ENCODE measurements around the gene PHYHIPL.
"Not testable (repeated sequence)": the region's sequence is repeated elsewhere in the genome, so short reads cannot be mapped to it uniquely, and the experiment has no call there.

The PHYHIPL gene

GRCh38 chr10:59206204-59206720 is 29.8 kb downstream of the PHYHIPL start:
- no peak for DNase-seq

- DNase-seq = no peak
These were observed 35.9 kb downstream of the PHYHIPL start for GRCh38 chr10:59212301-59212798.

GRCh38 chr10:59214160-59214559 is 37.7 kb downstream of the PHYHIPL start:
- no peak for DNase-seq

- no peak for DNase-seq
These were observed 39.9 kb downstream of the PHYHIPL start for GRCh38 chr10:59216178-59216869.

- no peak for DNase-seq
These were observed 46.3 kb downstream of the PHYHIPL start for GRCh38 chr10:59222788-59223187.

GRCh38 chr10:59223597-59223996 is 47.2 kb downstream of the PHYHIPL start:
- DNase-seq = not testable (repeated sequence)

- DNase-seq = no peak
These were observed 48.8 kb downstream of the PHYHIPL start for GRCh38 chr10:59225211-59225610.

GRCh38 chr10:59227136-59227673 is 50.8 kb downstream of the PHYHIPL start:
- no peak for DNase-seq

GRCh38 chr10:59229441-59229840 is 53.0 kb downstream of the PHYHIPL start:
- no peak for DNase-seq

GRCh38 chr10:59234194-59234593 is 57.8 kb downstream of the PHYHIPL start:
- DNase-seq = no peak

- DNase-seq = peak in 1 of 2 experiments; percentile 18
These were observed 58.5 kb downstream of the PHYHIPL start for GRCh38 chr10:59234816-59235429.

GRCh38 chr10:59236064-59236697 is 59.7 kb downstream of the PHYHIPL start:
- DNase-seq = no peak

GRCh38 chr10:59237775-59238174 is 61.3 kb downstream of the PHYHIPL start:
- no peak for DNase-seq

GRCh38 chr10:59239108-59239507 is 62.7 kb downstream of the PHYHIPL start:
- not testable (repeated sequence) for DNase-seq

- peak in 1 of 2 experiments; percentile 19 for DNase-seq
These were observed 64.2 kb downstream of the PHYHIPL start for GRCh38 chr10:59240582-59241183.

GRCh38 chr10:59242057-59242456 is 65.6 kb downstream of the PHYHIPL start:
- DNase-seq = no peak

GRCh38 chr10:59242991-59243390 is 66.5 kb downstream of the PHYHIPL start:
- no peak for DNase-seq

GRCh38 chr10:59243611-59244195 is 67.3 kb downstream of the PHYHIPL start:
- DNase-seq = no peak

GRCh38 chr10:59244871-59245270 is 68.4 kb downstream of the PHYHIPL start:
- no peak for DNase-seq

- DNase-seq = no peak
These were observed 69.2 kb downstream of the PHYHIPL start for GRCh38 chr10:59245686-59246085.

GRCh38 chr10:59252491-59252890 is 76.0 kb downstream of the PHYHIPL start:
- DNase-seq = no peak

GRCh38 chr10:59255463-59255862 is 79.0 kb downstream of the PHYHIPL start:
- DNase-seq = no peak

GRCh38 chr10:59257224-59257623 is 80.8 kb downstream of the PHYHIPL start:
- no peak for DNase-seq
